Measurements from ENCODE around the gene TMEM250.

TMEM250 gene

GRCh38 chr9:136115206-136115605, 3.5 kb downstream of the TMEM250 start:
- no peak for DNase-seq (ENCODE audit: extremely low read depth, insufficient read length)
- no peak overlapping the region for H3K4me3 ChIP-seq (replicated peaks; ENCODE audit: low read depth, low read length)
- peaks cover 2% of the 10 kb centered on the region for H3K36me3 ChIP-seq (ENCODE audit: control insufficient read depth, insufficient read depth, low read length)
- TF ChIP-seq CTCF (IDR thresholded peaks at IDR 0.05; ENCODE audit: insufficient read depth, low read length, poor library complexity, severe bottlenecking): no peak
- no peaks in the 10 kb centered on the region for H3K27me3 ChIP-seq (replicated peaks; ENCODE audit: control insufficient read depth, insufficient read depth, low read length)

GRCh38 chr9:136114610-136115009, 4.1 kb downstream of the TMEM250 start:
- no peaks in the 10 kb centered on the region for H3K27me3 ChIP-seq (replicated peaks; ENCODE audit: control insufficient read depth, insufficient read depth, low read length)
- peaks cover 2% of the 10 kb centered on the region for H3K36me3 ChIP-seq (ENCODE audit: control insufficient read depth, insufficient read depth, low read length)
- no peak for TF ChIP-seq CTCF (IDR thresholded peaks at IDR 0.05; ENCODE audit: insufficient read depth, low read length, poor library complexity, severe bottlenecking)
- DNase-seq (ENCODE audit: extremely low read depth, insufficient read length): no peak
- no peak overlapping the region for H3K4me3 ChIP-seq (replicated peaks; ENCODE audit: low read depth, low read length)

GRCh38 chr9:136112541-136112940, 6.1 kb downstream of the TMEM250 start:
- no peaks in the 10 kb centered on the region for H3K27me3 ChIP-seq (replicated peaks; ENCODE audit: control insufficient read depth, insufficient read depth, low read length)
- H3K36me3 ChIP-seq (ENCODE audit: control insufficient read depth, insufficient read depth, low read length): peaks cover 2% of the 10 kb centered on the region
- DNase-seq (ENCODE audit: extremely low read depth, insufficient read length): no peak
- H3K4me3 ChIP-seq (replicated peaks; ENCODE audit: low read depth, low read length): no peak overlapping the region
- TF ChIP-seq CTCF (IDR thresholded peaks at IDR 0.05; ENCODE audit: insufficient read depth, low read length, poor library complexity, severe bottlenecking): no peak

GRCh38 chr9:136111910-136112309, 6.8 kb downstream of the TMEM250 start:
- no peaks in the 10 kb centered on the region for H3K27me3 ChIP-seq (replicated peaks; ENCODE audit: control insufficient read depth, insufficient read depth, low read length)
- peaks cover 2% of the 10 kb centered on the region for H3K36me3 ChIP-seq (ENCODE audit: control insufficient read depth, insufficient read depth, low read length)
- DNase-seq (ENCODE audit: extremely low read depth, insufficient read length): no peak
- no peak overlapping the region for H3K4me3 ChIP-seq (replicated peaks; ENCODE audit: low read depth, low read length)
- no peak for TF ChIP-seq CTCF (IDR thresholded peaks at IDR 0.05; ENCODE audit: insufficient read depth, low read length, poor library complexity, severe bottlenecking)

- no peak for TF ChIP-seq CTCF (IDR thresholded peaks at IDR 0.05; ENCODE audit: insufficient read depth, low read length, poor library complexity, severe bottlenecking)
- Histone ChIP-seq H3K36me3 (ENCODE audit: control insufficient read depth, insufficient read depth, low read length) (peaks cover 2% of the 10 kb centered on the region), H3K27me3 (replicated peaks; ENCODE audit: control insufficient read depth, insufficient read depth, low read length) (no peaks in the 10 kb centered on the region), H3K4me3 (replicated peaks; ENCODE audit: low read depth, low read length) (peak overlapping the region; percentile 73)
- no peak for DNase-seq (ENCODE audit: extremely low read depth, insufficient read length)
Observed at GRCh38 chr9:136111190-136111589, 7.5 kb downstream of the TMEM250 start.
